HepG2 (cell line): ENCODE measurements around the gene SKIDA1. TPM values are rescaled to one million over a fixed set of nuclear protein-coding genes. Genes with fewer than 3 reads are reported as not detected.

ENCODE experiments used
- ATF7-NPFF ChIP-seq: sonication (generic); formaldehyde crosslinking; IDR thresholded peaks from 2 replicates; pipeline ENCODE4 v1.8.1; 2023; ENCODE audit warnings: mild to moderate bottlenecking, low read depth, missing genetic modification reagents, moderate library complexity
- CC2D1A ChIP-seq: sonication (generic); formaldehyde crosslinking; IDR thresholded peaks from 2 replicates; pipeline ENCODE4 v1.8.1; 2023; ENCODE audit warnings: mild to moderate bottlenecking, missing genetic modification reagents
- CENPX ChIP-seq: sonication (generic); formaldehyde crosslinking; IDR thresholded peaks from 2 replicates; pipeline ENCODE4 v1.9.0; 2021; ENCODE audit warnings: mild to moderate bottlenecking, missing genetic modification reagents, moderate library complexity
- CHD2 ChIP-seq: IDR thresholded peaks from 2 replicates; pipeline ENCODE4 v1.6.1; 2011; ENCODE audit warnings: low read depth, low read length, improper control_type of control experiment
- HDAC1 ChIP-seq: sonication (generic); formaldehyde crosslinking; IDR thresholded peaks from 2 replicates; pipeline ENCODE4 v1.5.1; 2020; ENCODE audit warnings: mild to moderate bottlenecking, missing genetic modification reagents
- ISL2 ChIP-seq: sonication (generic); formaldehyde crosslinking; IDR thresholded peaks from 2 replicates; pipeline ENCODE4 v1.5.0; 2020; ENCODE audit warnings: missing genetic modification reagents
- MYC ChIP-seq: sonication (generic); formaldehyde crosslinking; IDR thresholded peaks from 2 replicates; pipeline ENCODE4 v1.9.0; 2021; ENCODE audit warnings: missing genetic modification reagents, borderline replicate concordance
- NR2C2 ChIP-seq: sonication (generic); formaldehyde crosslinking; IDR thresholded peaks from 2 replicates; pipeline ENCODE4 v1.4.0; 2020; ENCODE audit warnings: missing genetic modification reagents, mild to moderate bottlenecking, moderate library complexity, borderline replicate concordance
- PAX8 ChIP-seq: sonication (generic); formaldehyde crosslinking; IDR thresholded peaks from 2 replicates; pipeline ENCODE4 v1.8.0; 2022; ENCODE audit warnings: mild to moderate bottlenecking, missing genetic modification reagents, borderline replicate concordance
- SRSF1 ChIP-seq: fragments of 200-400 bp; formaldehyde crosslinking; optimal IDR thresholded peaks from 2 replicates; pipeline ENCODE3; 2017; ENCODE audit warnings: mild to moderate bottlenecking, low read depth, low read length, moderate library complexity
- ZFYVE20 ChIP-seq: sonication (generic); formaldehyde crosslinking; IDR thresholded peaks from 2 replicates; pipeline ENCODE4 v1.8.0; 2023; ENCODE audit warnings: low read depth, mild to moderate bottlenecking, moderate library complexity, missing genetic modification reagents, borderline replicate concordance
- ZNF614 ChIP-seq: IDR thresholded peaks from 2 replicates; pipeline ENCODE4 v1.6.1; 2018; ENCODE audit warnings: missing biosample characterization, missing genetic modification reagents, inconsistent platforms, borderline replicate concordance
- ZNF670 ChIP-seq: sonication (generic); formaldehyde crosslinking; IDR thresholded peaks from 2 replicates; pipeline ENCODE4 v1.8.0; 2022; ENCODE audit warnings: mild to moderate bottlenecking, missing genetic modification reagents, borderline replicate concordance
- ZNF737 ChIP-seq: sonication (generic); formaldehyde crosslinking; IDR thresholded peaks from 2 replicates; pipeline ENCODE4 v1.5.0; 2020; ENCODE audit warnings: missing genetic modification reagents, mild to moderate bottlenecking, borderline replicate concordance
- ZSCAN22 ChIP-seq: sonication (generic); formaldehyde crosslinking; IDR thresholded peaks from 2 replicates; pipeline ENCODE4 v1.4.0; 2020; ENCODE audit warnings: mild to moderate bottlenecking, missing genetic modification reagents
- polyA plus RNA-seq, 8 experiments: library from polyadenylated mRNA; depleted of rRNA in 3 of 8; stranded (reverse) in 7 of 8; unstranded in 1 of 8; fragments of >200 nt; fragmentation: Illumina TruSeq in 4 of 8; extraction: Trizol in 4 of 8; gene quantifications; 2 replicates each; pipeline versions ENCODE4 v1.2.1 to v1.2.3, GENCODE V29; 2011 to 2016; ENCODE audit warnings: low read depth in 4 of 8, missing spikeins in 1 of 8, mixed read lengths in 1 of 8; ENCODE audit not compliant: insufficient read depth in 1 of 8
- total RNA-seq, 5 experiments: library from RNA; depleted of rRNA; stranded (reverse); fragments of >200 nt; fragmentation: Illumina TruSeq; extraction: Trizol; gene quantifications; 2 replicates each; pipeline ENCODE4 v1.2.3, GENCODE V29; 2016; ENCODE audit warnings: low read depth in 1 of 5
- TF ChIP-seq, protein P1 (sequence below), 2 experiments: IDR thresholded peaks; 2 replicates each; pipeline ENCODE4 v1.6.1; 2011 to 2012; ENCODE audit warnings: low read length in 2 of 2, borderline replicate concordance in 1 of 2, low read depth in 1 of 2, mild to moderate bottlenecking in 1 of 2, moderate library complexity in 1 of 2
- TF ChIP-seq, protein P2 (sequence below): sonication (generic); formaldehyde crosslinking; conservative IDR thresholded peaks from 2 replicates; pipeline ENCODE4 v1.4.0; 2020; ENCODE audit warnings: missing genetic modification reagents
- TF ChIP-seq, protein P3 (sequence below): sonication (generic); formaldehyde crosslinking; IDR thresholded peaks from 2 replicates; pipeline ENCODE4 v1.4.0; 2020; ENCODE audit warnings: missing genetic modification reagents
- TF ChIP-seq, protein P4 (sequence below): sonication (generic); formaldehyde crosslinking; conservative IDR thresholded peaks from 2 replicates; pipeline ENCODE4 v1.8.0; 2022; ENCODE audit warnings: mild to moderate bottlenecking, moderate library complexity, missing genetic modification reagents

Gene SKIDA1
- total and polyA plus RNA-seq, 2 of the 13 experiments (the other 11 are each of a cell fraction or from before 2014, with no cell fraction given): 0.73 to 1.5 TPM

DNA sequence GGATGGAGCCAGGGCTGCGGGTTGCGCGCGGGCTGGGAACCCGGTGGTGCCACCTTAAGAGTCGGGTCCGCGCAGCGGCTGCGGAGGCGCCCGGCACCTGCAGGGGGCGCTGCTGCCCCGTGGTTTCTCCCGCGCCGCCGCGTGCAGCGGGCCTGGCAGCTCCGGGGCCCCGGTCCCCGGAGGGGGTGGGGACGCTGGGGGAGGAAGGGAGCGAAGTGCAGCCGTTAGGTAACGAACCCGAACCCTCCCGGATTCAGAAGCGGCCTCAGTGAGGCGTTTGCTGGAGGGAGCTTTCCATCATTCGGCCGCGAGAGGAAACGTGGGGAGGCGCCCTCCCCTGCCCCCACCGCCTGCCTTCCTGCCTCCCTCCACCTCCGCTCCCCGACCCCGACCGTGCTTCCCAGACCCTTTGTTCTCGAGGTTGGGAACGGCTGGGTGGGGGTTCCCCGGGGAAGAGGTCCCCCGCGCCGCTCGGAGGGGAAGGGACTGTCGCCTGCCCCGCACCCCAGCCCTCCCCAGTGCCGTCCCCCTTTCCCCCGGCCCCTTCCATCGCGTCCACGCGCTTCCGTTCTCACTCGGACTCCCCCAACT is 29.6 kb downstream of the SKIDA1 start (continued):
- TF ChIP-seq, protein P1, sequence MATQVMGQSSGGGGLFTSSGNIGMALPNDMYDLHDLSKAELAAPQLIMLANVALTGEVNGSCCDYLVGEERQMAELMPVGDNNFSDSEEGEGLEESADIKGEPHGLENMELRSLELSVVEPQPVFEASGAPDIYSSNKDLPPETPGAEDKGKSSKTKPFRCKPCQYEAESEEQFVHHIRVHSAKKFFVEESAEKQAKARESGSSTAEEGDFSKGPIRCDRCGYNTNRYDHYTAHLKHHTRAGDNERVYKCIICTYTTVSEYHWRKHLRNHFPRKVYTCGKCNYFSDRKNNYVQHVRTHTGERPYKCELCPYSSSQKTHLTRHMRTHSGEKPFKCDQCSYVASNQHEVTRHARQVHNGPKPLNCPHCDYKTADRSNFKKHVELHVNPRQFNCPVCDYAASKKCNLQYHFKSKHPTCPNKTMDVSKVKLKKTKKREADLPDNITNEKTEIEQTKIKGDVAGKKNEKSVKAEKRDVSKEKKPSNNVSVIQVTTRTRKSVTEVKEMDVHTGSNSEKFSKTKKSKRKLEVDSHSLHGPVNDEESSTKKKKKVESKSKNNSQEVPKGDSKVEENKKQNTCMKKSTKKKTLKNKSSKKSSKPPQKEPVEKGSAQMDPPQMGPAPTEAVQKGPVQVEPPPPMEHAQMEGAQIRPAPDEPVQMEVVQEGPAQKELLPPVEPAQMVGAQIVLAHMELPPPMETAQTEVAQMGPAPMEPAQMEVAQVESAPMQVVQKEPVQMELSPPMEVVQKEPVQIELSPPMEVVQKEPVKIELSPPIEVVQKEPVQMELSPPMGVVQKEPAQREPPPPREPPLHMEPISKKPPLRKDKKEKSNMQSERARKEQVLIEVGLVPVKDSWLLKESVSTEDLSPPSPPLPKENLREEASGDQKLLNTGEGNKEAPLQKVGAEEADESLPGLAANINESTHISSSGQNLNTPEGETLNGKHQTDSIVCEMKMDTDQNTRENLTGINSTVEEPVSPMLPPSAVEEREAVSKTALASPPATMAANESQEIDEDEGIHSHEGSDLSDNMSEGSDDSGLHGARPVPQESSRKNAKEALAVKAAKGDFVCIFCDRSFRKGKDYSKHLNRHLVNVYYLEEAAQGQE (IDR thresholded peaks at IDR 0.05; ENCODE audit: borderline replicate concordance in 1 of 2, low read depth in 1 of 2, low read length in 2 of 2): peak in 1 of 2 experiments; percentile 77; a peak in 2 of 4 replicates
- TF ChIP-seq CC2D1A (CRISPR knock-in tag) (0 out of 2 replicates have a peak, but pooled peaks have one; percentile 65), ZNF670 (no peak; the same call in 1 of the 2 replicates), SRSF1 (no peak), CHD2 (peak; percentile 83), NR2C2 (CRISPR knock-in tag) (peak; percentile 57), PAX8 (CRISPR knock-in tag) (no peak), HDAC1 (CRISPR knock-in tag) (peak; percentile 81; the same call in 1 of the 2 replicates), ATF7-NPFF (peak; percentile 92), MYC (CRISPR knock-in tag) (peak; percentile 99), ZFYVE20 (CRISPR knock-in tag) (no peak), CENPX (CRISPR knock-in tag) (no peak), ZNF737 (CRISPR knock-in tag) (no peak), ISL2 (peak; percentile 84), ZNF614 (peak; percentile 93), ZSCAN22 (CRISPR knock-in tag) (no peak)
- TF ChIP-seq, protein P2, sequence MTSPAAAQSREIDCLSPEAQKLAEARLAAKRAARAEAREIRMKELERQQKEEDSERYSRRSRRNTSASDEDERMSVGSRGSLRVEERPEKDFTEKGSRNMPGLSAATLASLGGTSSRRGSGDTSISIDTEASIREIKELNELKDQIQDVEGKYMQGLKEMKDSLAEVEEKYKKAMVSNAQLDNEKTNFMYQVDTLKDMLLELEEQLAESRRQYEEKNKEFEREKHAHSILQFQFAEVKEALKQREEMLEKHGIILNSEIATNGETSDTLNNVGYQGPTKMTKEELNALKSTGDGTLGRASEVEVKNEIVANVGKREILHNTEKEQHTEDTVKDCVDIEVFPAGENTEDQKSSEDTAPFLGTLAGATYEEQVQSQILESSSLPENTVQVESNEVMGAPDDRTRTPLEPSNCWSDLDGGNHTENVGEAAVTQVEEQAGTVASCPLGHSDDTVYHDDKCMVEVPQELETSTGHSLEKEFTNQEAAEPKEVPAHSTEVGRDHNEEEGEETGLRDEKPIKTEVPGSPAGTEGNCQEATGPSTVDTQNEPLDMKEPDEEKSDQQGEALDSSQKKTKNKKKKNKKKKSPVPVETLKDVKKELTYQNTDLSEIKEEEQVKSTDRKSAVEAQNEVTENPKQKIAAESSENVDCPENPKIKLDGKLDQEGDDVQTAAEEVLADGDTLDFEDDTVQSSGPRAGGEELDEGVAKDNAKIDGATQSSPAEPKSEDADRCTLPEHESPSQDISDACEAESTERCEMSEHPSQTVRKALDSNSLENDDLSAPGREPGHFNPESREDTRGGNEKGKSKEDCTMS: no peak
- TF ChIP-seq, protein P3, sequence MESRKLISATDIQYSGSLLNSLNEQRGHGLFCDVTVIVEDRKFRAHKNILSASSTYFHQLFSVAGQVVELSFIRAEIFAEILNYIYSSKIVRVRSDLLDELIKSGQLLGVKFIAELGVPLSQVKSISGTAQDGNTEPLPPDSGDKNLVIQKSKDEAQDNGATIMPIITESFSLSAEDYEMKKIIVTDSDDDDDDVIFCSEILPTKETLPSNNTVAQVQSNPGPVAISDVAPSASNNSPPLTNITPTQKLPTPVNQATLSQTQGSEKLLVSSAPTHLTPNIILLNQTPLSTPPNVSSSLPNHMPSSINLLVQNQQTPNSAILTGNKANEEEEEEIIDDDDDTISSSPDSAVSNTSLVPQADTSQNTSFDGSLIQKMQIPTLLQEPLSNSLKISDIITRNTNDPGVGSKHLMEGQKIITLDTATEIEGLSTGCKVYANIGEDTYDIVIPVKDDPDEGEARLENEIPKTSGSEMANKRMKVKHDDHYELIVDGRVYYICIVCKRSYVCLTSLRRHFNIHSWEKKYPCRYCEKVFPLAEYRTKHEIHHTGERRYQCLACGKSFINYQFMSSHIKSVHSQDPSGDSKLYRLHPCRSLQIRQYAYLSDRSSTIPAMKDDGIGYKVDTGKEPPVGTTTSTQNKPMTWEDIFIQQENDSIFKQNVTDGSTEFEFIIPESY (CRISPR knock-in tag): peak; percentile 65; the same call in 1 of the 2 replicates
- TF ChIP-seq, protein P4, sequence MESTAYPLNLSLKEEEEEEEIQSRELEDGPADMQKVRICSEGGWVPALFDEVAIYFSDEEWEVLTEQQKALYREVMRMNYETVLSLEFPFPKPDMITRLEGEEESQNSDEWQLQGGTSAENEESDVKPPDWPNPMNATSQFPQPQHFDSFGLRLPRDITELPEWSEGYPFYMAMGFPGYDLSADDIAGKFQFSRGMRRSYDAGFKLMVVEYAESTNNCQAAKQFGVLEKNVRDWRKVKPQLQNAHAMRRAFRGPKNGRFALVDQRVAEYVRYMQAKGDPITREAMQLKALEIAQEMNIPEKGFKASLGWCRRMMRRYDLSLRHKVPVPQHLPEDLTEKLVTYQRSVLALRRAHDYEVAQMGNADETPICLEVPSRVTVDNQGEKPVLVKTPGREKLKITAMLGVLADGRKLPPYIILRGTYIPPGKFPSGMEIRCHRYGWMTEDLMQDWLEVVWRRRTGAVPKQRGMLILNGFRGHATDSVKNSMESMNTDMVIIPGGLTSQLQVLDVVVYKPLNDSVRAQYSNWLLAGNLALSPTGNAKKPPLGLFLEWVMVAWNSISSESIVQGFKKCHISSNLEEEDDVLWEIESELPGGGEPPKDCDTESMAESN (CRISPR knock-in tag): peak; percentile 97
